Measurements from ENCODE around the gene SEC22B. TPM values are rescaled to one million over a fixed set of nuclear protein-coding genes. Genes with fewer than 3 reads are reported as not detected.
"Not testable (repeated sequence)": the region's sequence is repeated elsewhere in the genome, so short reads cannot be mapped to it uniquely, and the experiment has no call there.

Gene SEC22B
- total RNA-seq (2014; rRNA removed; shearing (Covaris generic)), result 35.7 and 41.4 TPM in 2 replicates

DNA sequence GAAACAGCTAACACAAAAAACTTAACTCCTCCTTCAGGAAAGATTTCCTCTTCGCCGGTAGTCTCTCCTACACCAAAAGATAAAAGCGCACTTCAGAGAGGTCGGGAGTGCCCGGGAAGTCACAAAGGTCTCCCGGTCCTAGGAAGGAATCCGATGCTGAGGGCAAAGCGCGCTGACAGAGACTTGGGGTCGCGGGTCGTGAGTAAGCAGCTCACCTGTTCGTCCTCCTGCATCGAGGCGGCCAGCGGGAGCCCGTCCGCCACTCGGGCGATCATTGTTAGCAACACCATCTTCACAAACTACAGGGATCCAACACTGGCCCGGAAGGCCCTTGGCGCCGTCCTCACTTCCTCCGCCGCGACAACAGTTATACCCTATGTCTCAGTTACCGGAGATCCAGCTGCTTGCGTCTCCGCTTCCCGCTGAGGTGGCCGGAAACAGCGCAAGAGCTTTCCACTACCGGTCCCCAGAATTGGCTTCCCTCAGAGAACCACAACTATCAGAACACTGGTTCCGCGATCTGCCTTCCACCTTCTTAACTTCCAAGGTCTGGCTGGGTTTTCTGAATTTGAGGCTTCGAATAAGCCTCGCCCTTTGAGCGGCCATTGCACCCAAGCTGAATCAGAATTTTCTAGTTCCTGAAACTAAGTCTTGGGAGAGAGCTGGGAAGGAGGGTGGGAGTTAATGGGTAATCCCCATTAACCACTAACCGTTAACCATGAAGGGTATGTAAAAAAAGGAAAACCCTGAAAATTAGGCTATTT, at the start of gene SEC22B:
Gene SEC22B (minus strand): TSS at position 429 of the 764 bp plus-strand sequence. CDS start 139 bp downstream, at position 290.
- DNase-seq (ENCODE audit: low spot score), result peak; percentile 94

- DNase-seq (ENCODE audit: low spot score), result not testable (repeated sequence)
Measured at GRCh38 chr1:120217933-120218332, 41.6 kb upstream of the SEC22B start.

- not testable (repeated sequence) for DNase-seq (ENCODE audit: low spot score)
Measured at GRCh38 chr1:120217175-120217929, 41.0 kb upstream of the SEC22B start.

- DNase-seq (ENCODE audit: low spot score), result not testable (repeated sequence)
Measured at GRCh38 chr1:120213606-120214005, 37.3 kb upstream of the SEC22B start.

DNA sequence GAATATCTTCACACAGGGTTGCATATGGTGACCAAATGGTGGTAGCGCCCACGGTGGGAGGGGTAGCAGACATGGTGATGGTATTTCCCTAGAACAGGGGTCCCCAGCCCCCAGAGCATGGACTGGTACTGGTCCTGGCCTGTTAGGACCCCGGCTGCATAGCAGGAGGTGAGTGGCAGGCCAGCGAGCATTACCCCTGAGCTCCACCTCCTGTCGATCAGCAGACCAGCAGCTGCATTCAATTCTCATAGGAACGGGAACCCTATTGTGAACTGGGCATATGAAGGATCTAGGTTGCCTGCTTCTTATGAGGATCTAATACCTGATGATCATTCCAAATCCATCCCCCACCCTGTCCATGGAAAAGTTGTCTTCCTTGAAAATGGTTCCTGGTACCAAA, 34.4 kb upstream of the SEC22B start:
- DNase-seq (ENCODE audit: low spot score), result not testable (repeated sequence)

DNA sequence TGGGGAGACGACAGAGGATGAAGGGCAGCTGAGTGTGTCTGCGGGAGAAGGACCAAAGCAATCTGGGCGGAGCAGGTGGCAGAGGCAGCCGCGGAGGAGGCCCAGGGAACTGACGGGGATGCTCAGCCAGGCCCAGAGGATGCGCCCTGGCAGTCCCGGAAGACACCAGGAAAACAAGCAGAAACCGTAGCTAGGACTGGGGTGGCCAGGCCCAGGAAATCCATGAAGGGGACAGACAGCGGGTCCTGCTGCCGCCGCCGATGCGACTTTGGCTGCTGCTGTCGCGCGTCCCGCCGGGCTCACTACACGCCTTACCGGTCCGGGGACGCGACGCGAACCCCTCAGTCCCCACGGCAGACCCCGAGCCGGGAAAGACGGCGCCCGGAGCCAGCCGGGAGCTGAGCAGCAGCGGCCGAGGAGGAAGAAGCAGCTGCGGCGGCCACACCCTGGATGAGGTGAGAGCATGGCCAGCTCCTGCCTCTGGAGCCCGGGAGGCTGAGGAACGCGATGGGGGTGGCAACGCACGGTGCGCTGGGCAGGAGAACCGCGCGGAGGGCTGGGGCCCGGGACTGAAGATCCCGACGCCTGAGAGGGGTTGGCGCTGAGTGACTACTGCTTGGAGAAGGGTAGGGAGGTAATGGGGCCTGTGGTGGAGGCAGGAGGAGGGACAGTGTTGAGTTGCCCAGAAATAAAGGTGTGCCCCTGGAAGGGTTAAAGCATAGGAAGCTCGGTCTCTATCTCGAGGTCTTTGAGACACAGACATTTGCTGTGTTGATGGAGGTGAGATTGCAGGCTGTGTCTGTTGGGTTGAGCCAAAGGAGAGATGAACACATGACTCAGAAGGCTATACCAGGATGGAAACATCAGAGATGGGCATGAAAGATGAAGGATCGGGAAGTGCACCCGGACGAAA, 20.8 kb upstream of the SEC22B start:
- not testable (repeated sequence) for DNase-seq (ENCODE audit: low spot score)

- DNase-seq (ENCODE audit: low spot score), result not testable (repeated sequence)
Measured at GRCh38 chr1:120188626-120189025, 12.3 kb upstream of the SEC22B start.

DNA sequence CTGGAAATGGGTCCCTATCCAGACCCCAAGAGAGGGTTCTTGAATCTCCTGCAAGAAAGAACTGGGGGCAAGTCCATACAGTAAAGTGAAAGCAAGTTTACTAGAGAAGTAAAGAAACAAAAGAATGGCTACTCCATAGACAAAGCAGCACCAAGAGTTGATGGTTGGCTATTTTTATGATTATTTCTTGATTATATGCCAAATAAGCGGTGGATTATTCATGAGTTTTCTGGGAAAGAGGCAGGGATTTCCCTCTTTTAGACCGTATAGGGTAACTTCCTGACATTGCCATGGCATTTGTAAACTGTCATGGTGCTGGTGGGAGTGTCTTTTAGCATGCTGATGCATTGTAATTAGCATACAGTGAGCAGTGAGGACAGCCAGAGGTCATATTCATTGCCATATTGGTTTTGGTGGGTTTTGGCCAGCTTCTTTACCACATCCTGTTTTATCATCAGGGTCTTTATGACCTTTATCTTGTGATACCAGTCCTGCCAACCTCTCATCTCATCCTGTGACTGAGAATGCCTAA, 5.9 kb upstream of the SEC22B start:
- not testable (repeated sequence) for DNase-seq (ENCODE audit: low spot score)

DNA sequence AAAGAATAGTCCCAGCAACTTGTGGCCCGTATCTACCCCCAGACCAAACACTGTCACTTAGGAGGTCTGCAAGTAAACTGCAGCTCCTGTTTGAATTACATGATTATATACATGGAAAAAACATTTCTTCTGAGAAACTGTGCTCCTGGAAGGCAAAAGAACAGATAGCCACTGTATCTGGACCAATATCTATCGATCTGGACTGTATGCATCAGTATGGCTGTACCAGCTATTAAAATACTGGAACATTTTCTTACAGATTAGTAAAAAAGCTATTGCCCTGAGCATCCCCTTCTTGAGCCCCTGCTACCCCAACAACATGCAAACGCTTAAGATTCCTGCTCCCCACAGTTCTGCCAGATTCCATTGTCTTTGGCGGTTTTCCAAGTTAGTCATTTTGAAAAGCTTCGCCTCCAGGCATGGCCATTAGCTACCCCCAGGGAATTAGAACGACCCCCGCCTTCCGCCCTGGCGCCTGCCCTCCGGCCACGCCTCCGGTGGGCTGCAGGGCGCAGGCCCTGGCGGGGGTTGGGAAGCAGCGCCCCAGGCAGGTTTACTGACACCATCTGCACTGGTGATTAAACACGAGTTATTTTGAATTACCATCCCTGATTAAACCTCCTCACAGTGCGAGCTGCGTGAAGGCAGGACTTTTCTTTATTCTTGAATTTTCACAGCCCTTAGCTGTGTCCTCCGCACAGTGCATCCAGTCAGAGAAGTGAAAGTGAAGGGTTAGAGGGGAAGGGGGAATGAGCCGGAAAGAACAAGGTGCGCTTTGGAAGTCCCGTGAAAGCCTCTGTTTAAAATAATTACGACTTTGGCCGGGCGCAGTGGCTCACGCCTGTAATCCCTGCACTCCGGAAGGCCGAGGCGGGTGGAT, 3.7 kb upstream of the SEC22B start:
- DNase-seq (ENCODE audit: low spot score), result peak; percentile 23

GRCh38 chr1:120178799-120179756, 2.8 kb upstream of the SEC22B start:
- DNase-seq (ENCODE audit: low spot score), result peak; percentile 27

- not testable (repeated sequence) for DNase-seq (ENCODE audit: low spot score)
Measured at GRCh38 chr1:120178058-120178457, 1.7 kb upstream of the SEC22B start.

DNA sequence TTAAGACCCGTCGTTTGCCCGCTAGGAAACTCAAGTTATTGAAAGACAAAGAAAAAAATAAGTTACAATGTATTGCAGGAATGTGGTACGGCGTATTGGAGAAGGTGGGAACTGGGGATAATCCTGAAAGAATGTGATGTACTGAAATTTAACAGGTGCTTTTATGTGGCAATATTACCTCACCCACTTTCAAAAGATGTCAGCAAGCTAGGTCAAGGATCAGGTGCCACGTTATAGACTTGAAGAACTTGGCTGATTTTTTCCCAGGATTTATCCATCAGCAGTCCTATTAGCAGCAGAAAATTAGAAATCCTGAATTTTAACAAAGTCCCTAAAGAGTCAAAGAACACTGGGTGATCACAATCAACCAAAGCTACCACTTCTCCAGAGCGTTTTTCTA, 632 bp downstream of the SEC22B start:
- not testable (repeated sequence) for DNase-seq (ENCODE audit: low spot score)

DNA sequence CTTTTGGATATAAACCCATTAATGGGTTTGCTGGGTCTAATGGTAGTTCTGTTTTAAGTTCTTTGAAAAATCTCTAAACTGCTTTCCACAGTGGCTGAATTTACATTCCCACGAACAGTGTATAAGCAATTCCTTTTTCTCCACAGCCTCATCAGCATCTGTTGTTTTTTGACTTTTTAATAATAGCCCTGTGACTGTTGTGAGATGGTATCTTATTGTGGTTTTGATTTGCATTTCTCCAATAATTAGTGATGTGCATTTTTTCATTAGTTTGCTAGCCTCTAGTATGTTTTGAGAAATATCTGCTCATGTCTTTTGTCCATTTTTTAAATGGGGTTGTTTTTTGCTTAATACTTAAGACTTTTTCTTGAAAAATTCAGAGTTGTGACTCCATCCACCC, 11.6 kb downstream of the SEC22B start:
- DNase-seq (ENCODE audit: low spot score), result not testable (repeated sequence)

DNA sequence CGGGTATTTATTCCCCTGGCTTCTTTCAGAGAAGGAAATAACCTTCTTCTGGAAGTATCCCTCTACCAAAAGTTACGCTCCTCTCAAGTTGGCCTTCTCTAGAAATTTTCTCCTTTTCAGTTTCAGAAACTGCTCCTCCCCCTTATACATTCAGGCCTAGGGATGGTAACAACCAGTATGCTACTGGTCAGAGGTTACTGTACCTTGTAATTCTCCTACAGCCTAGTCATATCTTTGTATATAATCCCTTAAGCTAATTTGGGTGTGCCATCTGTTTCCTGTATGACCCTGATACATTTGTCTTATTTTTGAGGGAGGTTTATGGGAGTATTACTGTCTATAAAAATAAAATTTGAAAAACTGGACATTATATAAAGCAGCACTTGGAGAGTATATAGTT, 14.3 kb downstream of the SEC22B start:
- DNase-seq (ENCODE audit: low spot score), result not testable (repeated sequence)

DNA sequence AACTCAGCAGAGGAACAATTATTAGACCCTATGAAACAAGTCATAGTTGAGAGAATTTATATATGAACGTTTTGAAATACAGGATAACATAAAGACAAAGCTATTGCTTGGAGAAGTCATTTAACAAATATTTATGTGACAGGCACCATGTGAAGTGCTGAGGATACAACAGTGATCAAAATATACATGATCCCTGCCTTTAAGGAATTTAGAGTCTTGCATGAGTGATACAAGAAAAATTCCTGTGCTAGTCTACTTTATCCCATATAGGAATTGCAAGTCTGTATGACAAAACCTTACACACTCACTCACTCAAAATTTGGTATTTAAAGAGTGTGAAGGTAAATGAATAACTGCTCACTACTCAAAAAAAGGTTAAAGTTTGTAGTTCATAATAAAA, 17.8 kb downstream of the SEC22B start:
- DNase-seq (ENCODE audit: low spot score), result not testable (repeated sequence)

DNA sequence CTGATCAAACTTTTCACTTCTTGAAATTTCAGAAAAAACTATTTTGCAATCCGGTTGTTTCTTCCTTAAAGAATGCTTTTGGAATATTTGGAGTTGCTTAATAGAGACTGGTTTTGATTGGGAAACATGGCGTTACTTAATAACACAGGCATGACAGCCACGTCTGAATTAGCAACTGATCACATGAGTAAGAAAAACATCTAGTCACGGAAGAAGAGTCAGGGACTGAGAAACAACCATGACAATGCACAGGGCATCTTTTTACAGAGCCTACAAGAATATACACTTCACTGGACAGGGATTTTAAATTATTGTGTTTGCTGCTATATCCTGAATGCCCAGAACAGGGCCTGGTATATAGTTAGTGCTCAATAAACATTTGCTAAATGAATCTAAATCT, 18.2 kb downstream of the SEC22B start:
- DNase-seq (ENCODE audit: low spot score), result not testable (repeated sequence)

- DNase-seq (ENCODE audit: low spot score), result not testable (repeated sequence)
Measured at GRCh38 chr1:120150138-120150822, 26.0 kb downstream of the SEC22B start.

DNA sequence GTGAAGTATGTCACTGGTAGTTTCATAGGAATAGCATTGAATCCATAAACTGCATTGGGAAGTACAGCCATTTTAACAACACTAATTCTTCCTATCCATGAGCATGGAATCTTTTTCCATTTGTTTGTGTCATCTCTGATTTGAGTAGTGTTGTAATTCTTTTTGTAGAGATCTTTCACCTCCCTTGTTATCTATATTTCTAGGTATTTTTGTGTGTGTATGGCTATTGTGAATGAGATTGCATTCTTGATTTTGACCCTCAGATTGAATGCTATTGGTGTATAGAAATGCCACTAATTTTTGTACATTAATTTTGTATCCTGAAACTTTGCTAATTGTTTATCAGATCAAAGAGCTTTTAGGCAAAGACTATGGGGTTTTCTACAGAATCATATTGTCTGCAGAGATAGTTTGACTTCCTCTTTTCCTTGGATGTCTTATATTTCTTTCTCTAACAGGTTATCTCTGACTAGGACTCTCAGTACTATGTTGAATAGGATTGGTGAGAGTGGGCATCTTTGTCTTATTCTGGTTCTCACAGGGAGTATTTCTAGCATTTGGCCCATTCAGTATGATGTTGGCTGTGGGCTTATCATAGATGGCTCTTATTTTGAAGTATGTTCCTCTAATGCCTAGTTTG, 26.8 kb downstream of the SEC22B start:
- DNase-seq (ENCODE audit: low spot score), result not testable (repeated sequence)
